Activated CD4-positive, alpha-beta T cell treated with anti-CD3 and anti-CD28 coated beads, Interleukin-2, amount 10 ng/mL, durations not matched to agents 7 days and 5 days (primary cell): Measurements from ENCODE around the gene FOSL1. TPM values are rescaled to one million over a fixed set of nuclear protein-coding genes. Genes with fewer than 3 reads are reported as not detected.
A peak's percentile ranks its signal among the peaks of the same experiment; 100 is the strongest.

Source experiments
- CTCF ChIA-PET: fragments of 350-600 bp; sonication (Branson Sonifier 250); formaldehyde crosslinking; loops from one replicate; lab custom pipeline; 2021; ENCODE audit warnings: antibody characterized with exemption; lab: Charles Lee
- POLR2A ChIA-PET: fragments of 350-600 bp; sonication (Branson Sonifier 250); formaldehyde crosslinking; loops from one replicate; lab custom pipeline; 2021; ENCODE audit warnings: antibody characterized with exemption; lab: Charles Lee
- DNase-seq: peaks from one replicate; pipeline ENCODE4 v3.0.0-alpha.2; 2020
- H3K27ac Mint-ChIP-seq: one replicate; pipeline ENCODE4 v1.8.0; 2021; ENCODE audit warnings: mild to moderate bottlenecking, moderate library complexity, mixed read lengths
- H3K27me3 Mint-ChIP-seq: one replicate; pipeline ENCODE4 v1.8.0; 2021; ENCODE audit warnings: mixed read lengths
- H3K36me3 Mint-ChIP-seq: one replicate; pipeline ENCODE4 v1.8.0; 2021; ENCODE audit warnings: low read depth, mixed read lengths
- H3K4me1 Mint-ChIP-seq: one replicate; pipeline ENCODE4 v1.8.0; 2021; ENCODE audit warnings: mixed read lengths
- H3K4me3 Mint-ChIP-seq: one replicate; pipeline ENCODE4 v1.8.0; 2021; ENCODE audit warnings: mild to moderate bottlenecking, moderate library complexity, mixed read lengths
- H3K9me3 Mint-ChIP-seq: one replicate; pipeline ENCODE4 v1.8.0; 2021; ENCODE audit warnings: mixed read lengths
- total RNA-seq, 2 experiments: library from RNA; stranded (reverse); gene quantifications; one replicate each; pipeline ENCODE4 v1.2.3, GENCODE V29; 2021

Gene FOSL1
- total RNA-seq, 2 experiments from 2014 or later = 1.7 to 2.0 TPM

DNA sequence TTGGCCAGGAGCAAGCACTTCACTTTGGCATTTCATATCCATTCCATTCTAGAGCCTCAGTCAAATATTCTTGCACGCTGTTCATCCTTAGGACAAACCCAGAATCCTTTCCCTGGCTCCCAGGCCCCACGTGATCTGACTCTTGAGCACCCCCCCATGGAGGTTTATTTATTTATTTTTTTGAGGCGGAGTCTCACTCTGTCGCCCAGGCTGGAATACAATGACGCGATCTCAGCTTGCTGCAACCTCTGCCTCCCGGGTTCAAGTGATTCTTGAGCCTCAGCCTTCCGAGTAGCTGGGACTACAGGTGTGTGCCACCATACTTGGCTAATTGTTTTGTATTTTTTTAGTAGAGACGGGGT lies 32.4 kb upstream of the FOSL1 start:
- ChIA-PET CTCF (interaction anchor here (0.5 to 11.6 kb wide), 6 partner anchors 10 to 56 kb away, joined by 3 to 64 read pairs (median 3); partner anchors contain the start of genes CCDC85B and FIBP), POLR2A (no interaction called here)
- Mint-ChIP-seq H3K27ac (no peak overlapping the region), H3K4me3 (no peak overlapping the region), H3K9me3 (no peaks in the 10 kb centered on the region), H3K4me1 (peaks cover 46% of the 10 kb centered on the region), H3K27me3 (no peaks in the 10 kb centered on the region), H3K36me3 (peaks cover 5% of the 10 kb centered on the region)
- DNase-seq = no peak

DNA sequence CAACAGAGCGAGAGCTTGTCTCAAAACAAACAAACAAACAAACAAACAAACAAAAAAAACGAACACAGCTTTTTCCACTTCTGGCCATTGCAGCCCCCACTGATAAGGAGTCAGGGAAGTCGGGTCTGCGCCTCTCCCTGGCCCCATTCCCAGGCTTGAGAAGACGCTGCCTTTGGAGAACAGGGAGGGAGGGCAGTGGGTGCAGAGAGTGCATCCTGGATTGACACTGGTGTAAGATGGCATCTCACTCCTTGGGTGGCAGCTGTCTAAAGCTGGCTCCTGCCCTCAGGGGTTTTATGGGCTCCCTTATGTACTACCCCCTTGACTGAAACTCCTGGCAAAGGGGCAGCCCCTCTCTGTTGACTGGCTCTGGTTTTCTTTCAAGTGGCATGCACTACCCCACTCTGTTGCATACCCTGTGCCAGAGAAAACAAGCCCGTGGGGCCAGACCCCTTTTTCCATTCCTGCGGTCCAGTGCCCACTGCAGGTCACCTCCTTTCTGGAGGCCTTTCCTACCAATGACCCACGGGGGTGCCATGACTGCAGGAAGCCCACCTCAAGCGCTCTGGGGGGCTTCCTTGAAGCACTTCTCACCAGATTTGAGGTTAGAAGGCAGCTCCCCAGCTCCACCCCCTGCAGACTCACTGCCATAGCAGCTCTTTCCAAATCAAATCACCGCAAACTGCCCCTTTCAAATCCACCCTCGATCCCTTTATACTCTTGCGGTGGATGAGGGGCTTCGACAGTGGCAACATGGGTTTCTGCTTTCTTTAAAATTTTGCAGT lies 31.8 kb upstream of the FOSL1 start:
- ChIA-PET POLR2A (no interaction called here), CTCF (interaction anchor here (0.5 to 11.6 kb wide), 5 partner anchors 14 to 57 kb away, joined by 3 to 64 read pairs (median 3); partner anchors contain the start of genes CCDC85B and FIBP)
- Mint-ChIP-seq H3K27ac (peak overlapping the region; percentile 80), H3K4me1 (peaks cover 52% of the 10 kb centered on the region), H3K36me3 (peaks cover 8% of the 10 kb centered on the region), H3K4me3 (no peak overlapping the region), H3K9me3 (no peaks in the 10 kb centered on the region), H3K27me3 (no peaks in the 10 kb centered on the region)
- DNase-seq = no peak

DNA sequence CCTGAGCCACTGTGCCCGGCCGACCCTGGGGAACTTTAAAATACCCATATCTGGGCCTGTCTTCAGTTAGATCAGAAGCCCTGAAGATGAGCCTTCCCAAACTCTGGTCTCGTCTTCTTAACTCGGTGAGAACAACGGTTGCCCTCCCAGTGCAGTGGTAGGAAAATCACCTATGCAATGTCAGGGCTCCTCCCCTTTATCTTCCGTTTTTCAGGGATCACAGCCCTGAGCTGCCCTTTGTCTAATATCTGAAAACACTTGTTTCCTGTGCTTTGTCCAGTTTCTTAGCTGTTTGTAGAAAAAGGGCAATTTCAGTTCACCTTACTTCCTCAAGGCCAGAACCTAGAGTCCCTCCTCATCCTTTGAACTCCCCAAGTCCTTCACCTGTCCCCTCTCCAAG lies 28.5 kb upstream of the FOSL1 start:
- H3K4me3 Mint-ChIP-seq = peak overlapping the region; percentile 55
- H3K4me1 Mint-ChIP-seq = peaks cover 59% of the 10 kb centered on the region
- H3K27me3 Mint-ChIP-seq = no peaks in the 10 kb centered on the region
- ChIA-PET POLR2A (no interaction called here), CTCF (interaction anchor here (0.7 to 11.6 kb wide), 6 partner anchors 14 to 69 kb away, joined by 3 to 64 read pairs (median 3); partner anchors contain the start of genes CCDC85B, FIBP and MUS81)
- peak overlapping the region; percentile 99 for H3K27ac Mint-ChIP-seq
- DNase-seq = no peak
- H3K9me3 Mint-ChIP-seq = no peaks in the 10 kb centered on the region
- H3K36me3 Mint-ChIP-seq = peaks cover 10% of the 10 kb centered on the region

DNA sequence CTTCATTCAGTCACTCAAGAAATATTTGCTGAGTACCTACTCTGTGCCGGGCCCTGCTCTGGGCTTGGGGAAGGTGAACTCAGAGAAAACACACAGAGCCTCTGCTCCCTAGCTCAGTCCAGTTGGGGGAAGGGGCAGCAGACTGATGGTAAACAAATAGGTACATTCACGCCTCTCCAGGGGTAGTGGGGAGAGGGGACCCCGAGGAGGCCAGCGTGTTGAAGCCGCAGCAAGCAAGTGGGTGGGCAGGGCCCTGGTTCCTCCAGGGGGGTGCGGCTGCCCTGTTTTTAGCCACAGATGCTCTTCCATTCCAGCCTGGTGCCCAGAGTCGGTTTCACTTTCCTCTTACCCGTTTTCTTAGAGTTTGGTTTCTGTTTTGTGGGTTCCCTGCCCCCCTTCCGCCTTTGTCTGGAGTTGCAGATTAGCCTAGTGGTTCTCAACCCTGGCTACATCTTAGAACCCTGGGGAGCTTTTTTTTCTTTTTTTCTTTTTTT lies 27.8 kb upstream of the FOSL1 start:
- no peaks in the 10 kb centered on the region for H3K9me3 Mint-ChIP-seq
- DNase-seq = peak; percentile 93
- H3K36me3 Mint-ChIP-seq = peaks cover 16% of the 10 kb centered on the region
- peaks cover 63% of the 10 kb centered on the region for H3K4me1 Mint-ChIP-seq
- H3K4me3 Mint-ChIP-seq = peak overlapping the region; percentile 55
- no peaks in the 10 kb centered on the region for H3K27me3 Mint-ChIP-seq
- ChIA-PET CTCF (interaction anchor here (0.6 to 11.6 kb wide), 7 partner anchors 12 to 78 kb away, joined by 3 to 64 read pairs (median 3); partner anchors contain the start of genes CCDC85B, FIBP and MUS81), POLR2A (interaction anchor here (0.5 kb wide), 1 partner anchor 34 kb away, joined by 6 read pairs; no protein-coding TSS in a partner anchor)
- peak overlapping the region; percentile 99 for H3K27ac Mint-ChIP-seq

DNA sequence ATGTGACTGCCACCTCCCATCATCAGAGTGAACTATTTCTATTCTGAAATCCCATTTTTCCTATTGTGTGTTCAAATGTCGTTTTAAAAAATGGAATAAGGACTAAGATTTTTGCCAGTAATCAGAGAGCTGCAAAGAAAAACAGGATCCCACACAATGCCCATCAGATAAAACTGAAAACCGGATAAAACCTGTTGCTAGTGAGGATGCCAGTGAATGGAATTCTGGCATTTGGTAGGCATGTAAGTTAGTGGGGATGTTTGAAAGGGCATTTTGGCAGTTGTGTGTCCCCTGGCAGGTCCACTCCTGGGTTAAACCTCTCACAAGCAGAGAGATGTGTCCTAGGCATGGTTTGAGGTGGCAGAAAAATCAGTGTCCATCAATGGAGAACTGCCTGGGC lies 25.2 kb upstream of the FOSL1 start:
- DNase-seq = no peak
- Mint-ChIP-seq H3K4me3 (no peak overlapping the region), H3K36me3 (peaks cover 29% of the 10 kb centered on the region), H3K4me1 (peaks cover 58% of the 10 kb centered on the region), H3K27ac (peak overlapping the region; percentile 19), H3K27me3 (no peaks in the 10 kb centered on the region), H3K9me3 (no peaks in the 10 kb centered on the region)
- CTCF ChIA-PET = interaction anchor here (1.7 kb wide), 1 partner anchor 37 kb away, joined by 3 read pairs; the partner anchor contains the start of gene FIBP
- POLR2A ChIA-PET = no interaction called here

DNA sequence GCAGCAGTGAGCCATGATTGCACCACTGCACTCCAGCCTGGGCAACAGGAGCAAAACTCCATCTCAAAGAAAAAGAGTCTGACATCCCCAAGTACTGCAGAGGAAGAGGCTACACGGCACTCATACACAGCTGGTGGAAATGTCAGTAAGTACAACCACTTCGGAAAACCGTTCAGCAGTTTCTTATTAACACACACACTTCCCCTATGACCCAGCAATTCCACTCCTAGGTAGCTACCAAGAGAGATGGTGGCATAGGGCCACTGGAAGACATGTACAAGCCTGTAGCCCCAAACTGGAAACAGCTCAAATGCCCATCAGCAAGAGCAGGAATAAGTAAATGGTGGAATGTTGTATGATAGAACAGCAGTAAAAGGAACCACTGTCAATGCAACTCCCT lies 22.4 kb upstream of the FOSL1 start:
- peaks cover 32% of the 10 kb centered on the region for H3K36me3 Mint-ChIP-seq
- H3K27me3 Mint-ChIP-seq = no peaks in the 10 kb centered on the region
- no peak for DNase-seq
- H3K4me1 Mint-ChIP-seq = peaks cover 47% of the 10 kb centered on the region
- peak overlapping the region; percentile 35 for H3K4me3 Mint-ChIP-seq
- CTCF ChIA-PET = interaction anchor here (0.8 to 2.9 kb wide), 7 partner anchors 10 to 63 kb away, joined by 3 to 11 read pairs (median 5); partner anchors contain the start of genes CCDC85B and FIBP
- POLR2A ChIA-PET = no interaction called here
- no peaks in the 10 kb centered on the region for H3K9me3 Mint-ChIP-seq
- peak overlapping the region; percentile 62 for H3K27ac Mint-ChIP-seq

DNA sequence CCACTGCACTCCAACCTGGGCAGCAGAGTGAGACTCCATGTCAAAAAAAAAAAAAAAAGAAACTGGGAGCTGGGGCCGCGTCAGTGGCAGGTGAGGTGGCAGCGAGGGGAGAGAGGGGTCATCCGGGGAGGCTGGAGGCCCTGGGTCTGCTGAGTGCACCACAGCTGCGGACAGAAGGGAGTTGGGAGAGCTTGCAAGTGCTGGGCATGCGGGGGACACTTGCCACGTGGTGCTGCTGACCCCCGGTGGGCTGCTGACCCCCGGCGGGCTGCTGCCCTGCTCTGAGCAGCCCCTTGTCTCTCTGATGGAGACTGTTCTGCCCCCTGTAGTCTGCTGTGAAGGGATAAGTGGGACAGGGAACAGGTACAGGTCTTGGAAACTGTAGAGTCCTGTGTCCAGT lies 21.7 kb upstream of the FOSL1 start:
- Mint-ChIP-seq H3K27me3 (no peaks in the 10 kb centered on the region), H3K36me3 (peaks cover 35% of the 10 kb centered on the region), H3K27ac (no peak overlapping the region), H3K9me3 (no peaks in the 10 kb centered on the region), H3K4me1 (peaks cover 46% of the 10 kb centered on the region), H3K4me3 (peak overlapping the region; percentile 32)
- DNase-seq = no peak
- ChIA-PET CTCF (interaction anchor here (0.8 to 2.9 kb wide), 5 partner anchors 11 to 37 kb away, joined by 3 to 11 read pairs (median 4); partner anchors contain the start of gene FIBP), POLR2A (no interaction called here)

DNA sequence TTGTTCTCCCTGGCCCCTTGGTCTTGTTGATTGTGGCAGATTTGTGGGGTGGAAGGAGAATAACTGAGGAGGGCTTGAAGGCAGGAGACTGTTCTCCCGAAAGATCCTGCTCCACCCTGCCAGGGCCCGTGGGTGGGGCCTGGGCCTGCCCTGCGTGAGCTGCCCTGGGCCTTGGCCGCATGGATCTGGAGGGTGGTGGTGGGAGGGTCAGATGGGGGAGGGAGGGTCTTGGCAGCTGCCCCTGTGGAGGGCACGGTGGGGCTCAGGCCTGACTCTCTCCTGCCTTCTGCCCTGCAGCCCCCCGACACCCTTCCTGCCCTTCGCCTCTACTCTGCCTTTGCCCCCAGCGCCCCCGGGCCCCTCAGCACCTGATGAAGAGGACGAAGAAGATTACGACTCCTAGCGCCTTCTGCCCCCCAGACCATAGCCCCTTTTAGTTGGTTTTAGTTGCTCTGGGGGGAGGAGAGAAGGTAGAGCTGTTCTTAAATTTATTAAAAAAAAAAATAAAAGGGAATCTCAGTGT lies 20.9 kb upstream of the FOSL1 start:
- DNase-seq = no peak
- ChIA-PET POLR2A (no interaction called here), CTCF (interaction anchor here (0.6 to 2.9 kb wide), 5 partner anchors 12 to 133 kb away, joined by 3 to 11 read pairs (median 3); partner anchors contain the start of gene FIBP)
- Mint-ChIP-seq H3K4me3 (peak overlapping the region; percentile 95), H3K9me3 (no peaks in the 10 kb centered on the region), H3K27me3 (no peaks in the 10 kb centered on the region), H3K36me3 (peaks cover 40% of the 10 kb centered on the region), H3K4me1 (peaks cover 49% of the 10 kb centered on the region), H3K27ac (no peak overlapping the region)

DNA sequence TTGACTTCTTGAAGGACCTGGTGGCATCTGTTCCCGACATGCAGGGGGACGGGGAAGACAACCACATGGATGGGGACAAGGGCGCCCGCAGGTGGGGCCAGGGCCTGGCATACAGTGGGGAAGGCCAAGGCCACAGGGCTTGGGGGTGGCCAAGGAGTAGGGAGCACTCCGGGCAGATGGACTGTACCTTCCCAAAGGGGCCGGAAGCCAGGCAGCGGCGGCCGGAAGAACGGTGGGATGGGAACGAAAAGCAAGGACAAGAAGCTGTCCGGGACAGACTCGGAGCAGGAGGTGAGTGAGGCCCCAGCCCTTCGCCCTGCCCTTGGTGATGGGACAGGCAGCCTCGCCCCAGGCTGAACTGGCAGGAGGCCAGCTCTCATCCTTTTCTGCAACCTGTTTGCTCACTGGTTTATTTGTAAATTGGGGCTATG lies 20.2 kb upstream of the FOSL1 start:
- no peaks in the 10 kb centered on the region for H3K9me3 Mint-ChIP-seq
- ChIA-PET CTCF (interaction anchor here (1.0 to 2.9 kb wide), 5 partner anchors 20 to 68 kb away, joined by 3 to 11 read pairs (median 4); partner anchors contain the start of genes FIBP and FOSL1), POLR2A (no interaction called here)
- peak overlapping the region; percentile 90 for H3K27ac Mint-ChIP-seq
- no peak for DNase-seq
- peak overlapping the region; percentile 95 for H3K4me3 Mint-ChIP-seq
- H3K36me3 Mint-ChIP-seq = peaks cover 38% of the 10 kb centered on the region
- no peaks in the 10 kb centered on the region for H3K27me3 Mint-ChIP-seq
- H3K4me1 Mint-ChIP-seq = peaks cover 47% of the 10 kb centered on the region

DNA sequence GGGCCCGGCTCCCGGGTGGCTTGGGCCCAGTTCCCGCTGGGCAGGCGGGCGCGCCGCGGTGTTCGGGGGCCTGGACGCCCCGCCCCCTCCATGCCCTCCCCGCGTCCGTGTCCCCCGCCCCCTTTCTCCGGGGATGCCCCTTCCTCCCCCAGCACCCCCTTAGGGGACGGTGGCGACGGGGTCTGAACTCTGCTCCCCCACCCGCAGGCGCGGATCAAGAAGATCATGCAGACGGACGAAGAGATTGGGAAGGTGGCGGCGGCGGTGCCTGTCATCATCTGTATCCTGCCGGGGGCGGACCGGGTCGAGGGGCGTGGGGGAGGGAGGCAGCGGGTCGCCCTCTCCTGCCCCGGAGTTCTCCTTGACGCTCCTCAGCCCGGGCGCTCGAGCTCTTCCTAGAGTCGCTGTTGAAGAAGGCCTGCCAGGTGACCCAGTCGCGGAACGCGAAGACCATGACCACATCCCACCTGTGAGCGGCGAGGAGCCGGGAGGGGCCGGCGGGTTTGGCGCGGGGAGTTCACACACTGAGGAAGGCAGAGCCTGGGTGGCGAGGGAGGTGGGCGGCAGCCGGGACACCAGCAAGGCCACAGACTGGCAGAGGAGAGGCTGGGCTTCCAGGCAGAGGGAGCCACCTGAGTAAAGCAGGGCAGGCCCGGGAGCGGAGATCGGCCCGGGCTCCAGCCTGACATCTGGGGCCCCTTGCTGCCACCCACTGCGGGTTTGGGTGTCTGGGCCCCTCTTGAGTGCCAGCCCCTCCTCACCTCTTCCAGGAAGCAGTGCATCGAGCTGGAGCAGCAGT lies 19.6 kb upstream of the FOSL1 start:
- Mint-ChIP-seq H3K27me3 (no peaks in the 10 kb centered on the region), H3K9me3 (no peaks in the 10 kb centered on the region), H3K36me3 (peaks cover 38% of the 10 kb centered on the region), H3K4me1 (peaks cover 53% of the 10 kb centered on the region), H3K27ac (peak overlapping the region; percentile 90), H3K4me3 (peak overlapping the region; percentile 95)
- peak; percentile 63 for DNase-seq
- ChIA-PET POLR2A (no interaction called here), CTCF (interaction anchor here (1.0 to 1.4 kb wide), 4 partner anchors 20 to 69 kb away, joined by 3 to 4 read pairs (median 4); partner anchors contain the start of genes FIBP and FOSL1)

DNA sequence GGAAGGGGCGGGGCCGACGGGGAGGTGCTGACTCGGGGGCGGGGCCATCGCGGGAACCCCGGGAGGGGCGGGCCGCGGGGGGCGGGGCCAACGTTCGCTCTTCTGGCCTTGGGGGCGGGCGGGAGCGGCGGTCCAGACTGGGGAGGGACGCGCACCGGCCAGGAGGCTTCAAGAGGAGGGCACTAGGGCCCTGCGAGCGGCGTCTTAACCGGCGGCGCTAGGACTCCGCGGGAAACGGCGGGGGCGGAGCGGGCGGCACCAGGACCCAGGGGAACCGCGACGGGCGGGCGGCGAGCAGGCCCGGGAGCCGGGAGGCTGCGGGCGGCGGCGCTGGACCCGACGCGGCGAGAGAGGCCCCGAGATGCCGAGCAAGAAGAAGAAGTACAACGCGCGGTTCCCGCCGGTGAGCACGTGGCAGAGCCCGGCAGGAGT lies 19.0 kb upstream of the FOSL1 start, which contains the start of gene DRAP1:
DRAP1 (plus strand) TSS at position 286 of the 432 bp plus-strand sequence; CDS start at position 362, 76 bp downstream.
- Mint-ChIP-seq H3K4me1 (peaks cover 53% of the 10 kb centered on the region), H3K27me3 (no peaks in the 10 kb centered on the region), H3K4me3 (peak within 1 kb of the TSS; percentile 95), H3K36me3 (peaks cover 38% of the 10 kb centered on the region), H3K27ac (peak within 1 kb of the TSS; percentile 90), H3K9me3 (no peaks in the 10 kb centered on the region)
- peak; percentile 98 for DNase-seq
- POLR2A ChIA-PET = no interaction called here
- CTCF ChIA-PET = interaction anchor here (1.0 to 24.0 kb wide), 4 partner anchors 19 to 69 kb away, joined by 3 to 340 read pairs (median 4); partner anchors contain the start of genes CCDC85B, FIBP and FOSL1
